Smooth muscle cell (in vitro differentiated cells): ENCODE results near the gene RASIP1. TPM values are rescaled to one million over a fixed set of nuclear protein-coding genes. Genes with fewer than 3 reads are reported as not detected.
A peak's percentile ranks its signal among the peaks of the same experiment; 100 is the strongest.

Experiments
- DNase-seq: peaks from one replicate; lab custom pipeline; 2025; ENCODE audit not compliant: unreplicated experiment; lab: John Stamatoyannopoulos, UW
- H2AFZ ChIP-seq: fragments of 200-600 bp; sonication (generic); 2 replicates; pipeline ENCODE4 v1.6.0; 2016; ENCODE audit warnings: antibody characterized with exemption, low read depth, mild to moderate bottlenecking
- H3F3A ChIP-seq: fragments of 200-600 bp; sonication (generic); 2 replicates; pipeline ENCODE4 v1.6.0; 2017; ENCODE audit warnings: antibody characterized with exemption, low read depth
- H3K27ac ChIP-seq: fragments of 200-600 bp; sonication (generic); 2 replicates; pipeline ENCODE4 v1.5.1; 2016; ENCODE audit warnings: low read depth, mild to moderate bottlenecking
- H3K27me3 ChIP-seq: fragments of 200-600 bp; sonication (generic); 2 replicates; pipeline ENCODE4 v1.6.1; 2016; ENCODE audit warnings: low read depth, mild to moderate bottlenecking
- H3K36me3 ChIP-seq: fragments of 200-600 bp; sonication (generic); 2 replicates; pipeline ENCODE4 v1.5.1; 2016; ENCODE audit warnings: low read depth
- H3K4me1 ChIP-seq: fragments of 200-600 bp; sonication (generic); 2 replicates; pipeline ENCODE4 v1.5.1; 2016; ENCODE audit warnings: low read depth
- H3K4me2 ChIP-seq: fragments of 200-600 bp; sonication (generic); 2 replicates; pipeline ENCODE4 v1.6.0; 2016; ENCODE audit warnings: mild to moderate bottlenecking
- H3K4me3 ChIP-seq: fragments of 200-600 bp; sonication (generic); 2 replicates; pipeline ENCODE4 v1.5.1; 2016; ENCODE audit warnings: mild to moderate bottlenecking
- H3K79me2 ChIP-seq: fragments of 200-600 bp; sonication (generic); 2 replicates; pipeline ENCODE4 v1.6.0; 2016; ENCODE audit warnings: low read depth, mild to moderate bottlenecking
- H3K9ac ChIP-seq: fragments of 200-600 bp; sonication (generic); 2 replicates; pipeline ENCODE4 v1.6.0; 2016; ENCODE audit warnings: low read depth
- H3K9me3 ChIP-seq: fragments of 200-600 bp; sonication (generic); replicated peaks from 2 replicates; pipeline ENCODE4 v1.5.1; 2016; ENCODE audit warnings: low read depth
- H4K20me1 ChIP-seq: fragments of 200-600 bp; sonication (generic); 2 replicates; pipeline ENCODE4 v1.6.0; 2016; ENCODE audit warnings: low read depth
- CTCF ChIP-seq: fragments of 200-600 bp; sonication (generic); IDR thresholded peaks from 2 replicates; pipeline ENCODE4 v1.5.1; 2017; ENCODE audit warnings: borderline replicate concordance, mild to moderate bottlenecking, antibody characterized with exemption; ENCODE audit not compliant: insufficient read depth, poor library complexity, severe bottlenecking
- WGBS: methylation state at CpG from one replicate; pipeline ENCODE4 v1.1.7; 2016; ENCODE audit warnings: low lambda C conversion rate; 5-methylcytosine and 5-hydroxymethylcytosine counted together
- polyA plus RNA-seq: library from polyadenylated mRNA; unstranded; fragments of >200 nt; fragmentation: Nextera tagmentation; extraction: Ambion mirVana; gene quantifications from 2 replicates; pipeline ENCODE4 v1.2.1, GENCODE V29; 2016
- total RNA-seq: library from RNA; depleted of rRNA; stranded (reverse); fragments of >200 nt; gene quantifications from 2 replicates; pipeline ENCODE4 v1.2.3, GENCODE V29; 2014

The RASIP1 gene
- total and polyA plus RNA-seq, 2 experiments from 2014 or later, result 0.81 to 3.5 TPM

GRCh38 chr19:48749571-48750198, 9.3 kb upstream of the RASIP1 start:
- no peak for TF ChIP-seq CTCF
- no peak overlapping the region for H3K27ac ChIP-seq
- DNase-seq, result no peak
- no peaks in the 10 kb centered on the region for H3K79me2 ChIP-seq
- H3F3A ChIP-seq, result peaks cover 6% of the 10 kb centered on the region
- H2AFZ ChIP-seq, result no peak overlapping the region
- H3K9ac ChIP-seq, result no peak overlapping the region
- H3K27me3 ChIP-seq, result peaks cover 15% of the 10 kb centered on the region
- no peak overlapping the region for H3K4me2 ChIP-seq
- H3K4me1 ChIP-seq, result peaks cover 3% of the 10 kb centered on the region
- H3K9me3 ChIP-seq, result no peaks in the 10 kb centered on the region
- WGBS, result 87% methylated on average over 4 of the region's 4 CpGs
- no peaks in the 10 kb centered on the region for H4K20me1 ChIP-seq
- H3K4me3 ChIP-seq, result no peak overlapping the region
- no peaks in the 10 kb centered on the region for H3K36me3 ChIP-seq

GRCh38 chr19:48746738-48747575, 6.5 kb upstream of the RASIP1 start, which contains the start of gene IZUMO1:
TSS of gene IZUMO1 (minus strand) at chr19:48746909. CDS start at chr19:48745859, 1,050 bp downstream.
- H3K4me2 ChIP-seq, result peak within 1 kb of the TSS; percentile 85
- peak within 1 kb of the TSS; percentile 88 for H3K9ac ChIP-seq
- H3K27me3 ChIP-seq, result peaks cover under 1% of the 10 kb centered on the region
- H4K20me1 ChIP-seq, result no peaks in the 10 kb centered on the region
- H3K79me2 ChIP-seq, result no peaks in the 10 kb centered on the region
- H3F3A ChIP-seq, result peaks cover 3% of the 10 kb centered on the region
- peak; percentile 73 for DNase-seq
- H3K4me1 ChIP-seq, result no peaks in the 10 kb centered on the region
- H3K36me3 ChIP-seq, result no peaks in the 10 kb centered on the region
- TF ChIP-seq CTCF, result no peak
- 9% methylated on average over 30 of the region's 31 CpGs for WGBS
- H2AFZ ChIP-seq, result peak within 1 kb of the TSS; percentile 96
- H3K27ac ChIP-seq, result peak within 1 kb of the TSS; percentile 74
- peak within 1 kb of the TSS; percentile 75 for H3K4me3 ChIP-seq
- H3K9me3 ChIP-seq, result no peaks in the 10 kb centered on the region

GRCh38 chr19:48746110-48746509, 5.7 kb upstream of the RASIP1 start:
- Histone ChIP-seq H4K20me1 (no peaks in the 10 kb centered on the region), H3K27ac (peak overlapping the region; percentile 72), H3K9ac (peak overlapping the region; percentile 41), H3K4me3 (no peak overlapping the region), H3K79me2 (no peaks in the 10 kb centered on the region), H3K9me3 (no peaks in the 10 kb centered on the region), H3K27me3 (no peaks in the 10 kb centered on the region), H2AFZ (no peak overlapping the region), H3F3A (peaks cover 3% of the 10 kb centered on the region), H3K4me1 (no peaks in the 10 kb centered on the region), H3K4me2 (peak overlapping the region; percentile 85), H3K36me3 (no peaks in the 10 kb centered on the region)
- no peak for TF ChIP-seq CTCF
- DNase-seq, result no peak
- 95% methylated on average over 8 of the region's 8 CpGs for WGBS
